Liver (tissue), 9 donors: Measurements from ENCODE around the gene CAPN2. TPM values are rescaled to one million over a fixed set of nuclear protein-coding genes. Genes with fewer than 3 reads are reported as not detected.

Source experiments
- DNase-seq: peaks from one replicate; pipeline ENCODE4 v3.0.0-alpha.2; 2017; ENCODE audit warnings: low spot score
- H3K27ac ChIP-seq, 2 donors: one replicate each; pipeline ENCODE4 v1.7.0; 2013; ENCODE audit warnings: inconsistent platforms in 2 of 2, low read length in 2 of 2, control low read depth in 1 of 2, low read depth in 1 of 2, mild to moderate bottlenecking in 1 of 2
- H3K27me3 ChIP-seq, 4 donors: one replicate each; pipeline versions ENCODE4 v1.6.1 to v1.7.0; 2013; ENCODE audit warnings: low read length in 3 of 4, inconsistent platforms in 1 of 4, mild to moderate bottlenecking in 1 of 4, moderate library complexity in 1 of 4; ENCODE audit not compliant: control insufficient read depth in 4 of 4, insufficient read depth in 4 of 4
- H3K36me3 ChIP-seq, 4 donors: one replicate each; pipeline versions ENCODE4 v1.6.1 to v1.7.0; 2013; ENCODE audit warnings: low read length in 3 of 4, mild to moderate bottlenecking in 3 of 4, low read depth in 1 of 4, moderate library complexity in 1 of 4; ENCODE audit not compliant: control insufficient read depth in 4 of 4, insufficient read depth in 3 of 4
- H3K4me1 ChIP-seq, 4 donors: one replicate each; pipeline versions ENCODE4 v1.6.1 to v1.7.0; 2013; ENCODE audit warnings: low read length in 3 of 4, mild to moderate bottlenecking in 3 of 4, moderate library complexity in 1 of 4; ENCODE audit not compliant: control insufficient read depth in 4 of 4, insufficient read depth in 4 of 4
- H3K4me3 ChIP-seq, 3 donors: one replicate each; pipeline versions ENCODE4 v1.6.1 to v1.7.0; 2013; ENCODE audit warnings: low read length in 3 of 3, control low read depth in 1 of 3, low read depth in 1 of 3, mild to moderate bottlenecking in 1 of 3
- H3K9ac ChIP-seq, 2 donors: one replicate each; pipeline ENCODE4 v1.7.0; 2013; ENCODE audit warnings: low read length in 2 of 2, mild to moderate bottlenecking in 2 of 2, moderate library complexity in 2 of 2, control low read depth in 1 of 2, low read depth in 1 of 2
- H3K9me3 ChIP-seq, 4 donors: one replicate each; pipeline versions ENCODE4 v1.6.1 to v1.7.0; 2013; ENCODE audit warnings: low read length in 3 of 4; ENCODE audit not compliant: control insufficient read depth in 4 of 4
- ATF3 ChIP-seq: IDR thresholded peaks from 2 replicates; pipeline ENCODE4 v1.6.1; 2016; ENCODE audit warnings: antibody characterized with exemption
- CTCF ChIP-seq: fragments of 150-350 bp; IDR thresholded peaks from 2 replicates; pipeline ENCODE4 v1.5.1; 2017; ENCODE audit warnings: improper control_type of control experiment, low read depth, low read length; ENCODE audit not compliant: missing input control
- EGR1 ChIP-seq, 2 donors: IDR thresholded peaks; 2 replicates each; pipeline ENCODE4 v1.6.1; 2016 to 2018; ENCODE audit warnings: antibody characterized with exemption in 2 of 2, low read depth in 2 of 2
- FOXA1 ChIP-seq: IDR thresholded peaks from 2 replicates; pipeline ENCODE4 v1.6.1; 2016; ENCODE audit warnings: antibody characterized with exemption
- HNF4G ChIP-seq: IDR thresholded peaks from 2 replicates; pipeline ENCODE4 v1.6.1; 2016; ENCODE audit warnings: antibody characterized with exemption
- JUND ChIP-seq, 2 donors: IDR thresholded peaks; 2 replicates each; pipeline ENCODE4 v1.6.1; 2016; ENCODE audit warnings: antibody characterized with exemption in 2 of 2
- MAX ChIP-seq: IDR thresholded peaks from 2 replicates; pipeline ENCODE4 v1.6.1; 2016; ENCODE audit warnings: antibody characterized with exemption
- RAD21 ChIP-seq, 2 donors: IDR thresholded peaks; 2 replicates each; pipeline ENCODE4 v1.6.1; 2016; ENCODE audit warnings: antibody characterized with exemption in 2 of 2, mild to moderate bottlenecking in 2 of 2
- REST ChIP-seq: IDR thresholded peaks from 2 replicates; pipeline ENCODE4 v1.6.1; 2016; ENCODE audit warnings: antibody characterized with exemption, mild to moderate bottlenecking
- SP1 ChIP-seq: IDR thresholded peaks from 2 replicates; pipeline ENCODE4 v1.6.1; 2018; ENCODE audit warnings: antibody characterized with exemption, mild to moderate bottlenecking
- TAF1 ChIP-seq: conservative IDR thresholded peaks from 2 replicates; pipeline ENCODE4 v1.6.1; 2016; ENCODE audit warnings: antibody characterized with exemption, mild to moderate bottlenecking
- YY1 ChIP-seq: IDR thresholded peaks from 2 replicates; pipeline ENCODE4 v1.6.1; 2016; ENCODE audit warnings: antibody characterized with exemption, mild to moderate bottlenecking
- ZBTB33 ChIP-seq: IDR thresholded peaks from 2 replicates; pipeline ENCODE4 v1.6.1; 2016; ENCODE audit warnings: antibody characterized with exemption
- WGBS: extraction: QIAGEN DNeasy Blood & Tissue Kit; methylation state at CpG from one replicate; pipeline ENCODE4 v1.1.7; 2013; 5-methylcytosine and 5-hydroxymethylcytosine counted together
- polyA plus RNA-seq, 2 donors: library from polyadenylated mRNA; stranded (reverse) in 1 of 2; unstranded in 1 of 2; fragments of 200-250 nt in 1 of 2; fragments of >200 nt in 1 of 2; fragmentation: Nextera tagmentation in 1 of 2; extraction: Ambion mirVana in 1 of 2; gene quantifications; one replicate each; pipeline versions ENCODE4 v1.2.1 to v1.2.3, GENCODE V29; 2013 to 2015
- total RNA-seq, 2 donors: library from RNA; depleted of rRNA; stranded (reverse); fragments of >200 nt; gene quantifications; one replicate each; pipeline ENCODE4 v1.2.3, GENCODE V29; 2014
- donor health status: healthy.
- donor health status: healthy.
- donor health status: healthy.
- donor health status: healthy.
- donor health status: healthy.

The CAPN2 gene
- total and polyA plus RNA-seq, 4 donors: 11.2 to 20.7 (median 15.5) TPM

GRCh38 chr1:223674119-223674890, 38.0 kb upstream of the CAPN2 start (continued):
- TF ChIP-seq REST (no peak), EGR1 (IDR thresholded peaks at IDR 0.05; ENCODE audit: low read depth in 2 of 2) (no peak), FOXA1 (no peak)

- Histone ChIP-seq H3K27me3 (no peaks in the 10 kb centered on the region), H3K4me1 (no peaks in the 10 kb centered on the region), H3K27ac (no peak overlapping the region), H3K36me3 (no peaks in the 10 kb centered on the region), H3K9me3 (peaks cover 0 to 4% (median 2%) of the 10 kb centered on the region in 4 donors), H3K9ac (no peak overlapping the region), H3K4me3 (no peak overlapping the region)
- TF ChIP-seq TAF1 (no peak), YY1 (no peak), ATF3 (no peak), RAD21 (IDR thresholded peaks at IDR 0.05) (no peak), JUND (IDR thresholded peaks at IDR 0.05) (no peak), ZBTB33 (no peak), MAX (no peak), SP1 (no peak), CTCF (no peak), HNF4G (no peak), EGR1 (IDR thresholded peaks at IDR 0.05; ENCODE audit: low read depth in 2 of 2) (no peak)
- DNase-seq: no peak
- WGBS: 81% methylated on average over 6 of the region's 6 CpGs
These were observed 33.5 kb upstream of the CAPN2 start for GRCh38 chr1:223678841-223679240.
